NCI-H2107 treated with DMSO at 0.1 percent for 48 hours (cell line): ENCODE data around the gene PIGV.
"Not testable (repeated sequence)": the region's sequence is repeated elsewhere in the genome, so short reads cannot be mapped to it uniquely, and the experiment has no call there.

Experiments used
- DNase-seq: peaks from one replicate; lab custom pipeline; 2025; ENCODE audit not compliant: unreplicated experiment; lab: John Stamatoyannopoulos, UW

The PIGV gene

DNA sequence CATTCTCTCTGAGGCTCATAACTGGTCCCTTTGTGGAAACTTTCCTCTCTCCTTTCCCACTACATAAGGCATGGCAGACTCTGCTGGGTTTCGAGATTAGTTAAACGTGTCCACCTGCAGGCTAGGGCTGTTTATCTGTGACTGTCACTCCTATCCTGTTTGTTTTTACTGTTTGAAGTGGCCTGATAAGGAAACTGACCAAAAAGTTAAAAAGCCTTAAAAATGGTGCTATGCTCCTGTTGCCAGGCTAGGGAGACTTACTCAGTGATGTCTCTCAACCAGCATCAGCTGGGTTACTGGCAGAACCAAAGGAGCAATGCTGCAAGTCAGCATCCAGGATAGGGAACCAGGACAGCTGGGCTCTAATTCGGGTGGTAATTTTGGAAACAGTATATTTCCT is 3.9 kb downstream of the PIGV start:
- DNase-seq, result no peak

DNA sequence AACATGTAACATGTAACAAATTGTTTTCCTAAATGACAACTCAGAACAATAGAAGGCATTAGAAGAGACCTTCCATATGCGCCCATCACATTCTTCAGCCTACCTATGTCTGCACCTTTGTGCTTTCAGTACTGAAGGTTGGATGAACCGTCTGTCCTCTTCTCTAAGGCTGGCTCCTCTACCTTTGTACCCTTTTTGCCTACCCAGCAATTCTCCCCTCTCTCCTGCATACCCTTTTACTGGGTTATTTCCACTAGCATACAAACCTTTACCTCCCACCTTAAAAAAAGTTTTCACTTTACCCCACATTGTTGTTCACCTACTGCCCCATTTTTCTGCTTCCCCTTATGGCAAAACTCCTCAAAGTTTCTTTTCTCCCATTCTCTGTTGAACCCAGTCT is 5.2 kb downstream of the PIGV start:
- no peak for DNase-seq

DNA sequence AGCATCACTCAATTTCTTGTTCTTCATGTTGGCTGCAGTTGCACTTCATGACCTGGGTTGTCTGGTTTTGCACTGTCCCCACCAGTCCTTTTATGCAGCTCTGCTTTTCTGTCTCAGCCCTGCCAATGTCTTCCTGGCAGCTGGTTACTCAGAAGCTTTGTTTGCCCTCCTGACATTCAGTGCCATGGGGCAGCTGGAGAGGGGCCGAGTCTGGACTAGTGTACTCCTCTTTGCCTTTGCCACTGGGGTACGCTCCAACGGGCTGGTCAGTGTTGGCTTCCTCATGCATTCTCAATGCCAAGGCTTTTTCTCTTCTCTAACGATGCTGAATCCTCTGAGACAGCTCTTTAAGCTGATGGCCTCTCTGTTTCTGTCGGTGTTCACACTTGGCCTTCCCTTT is 6.6 kb downstream of the PIGV start:
- DNase-seq, result no peak

DNA sequence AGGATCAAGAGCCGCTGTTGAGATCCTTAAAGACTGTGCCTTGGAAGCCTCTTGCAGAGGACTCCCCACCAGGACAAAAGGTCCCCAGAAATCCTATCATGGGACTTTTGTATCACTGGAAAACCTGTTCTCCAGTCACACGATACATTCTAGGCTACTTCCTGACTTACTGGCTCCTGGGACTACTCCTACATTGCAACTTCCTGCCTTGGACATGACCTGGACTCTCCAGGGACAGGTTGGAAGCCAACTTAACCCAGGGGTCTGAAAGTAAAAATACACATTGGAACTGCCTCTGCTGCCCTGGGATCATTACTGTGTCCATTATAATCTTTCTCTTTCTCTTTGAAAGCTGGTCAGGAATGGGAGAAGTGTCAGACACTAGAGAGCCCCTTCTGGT is 9.9 kb downstream of the PIGV start:
- no peak for DNase-seq

DNA sequence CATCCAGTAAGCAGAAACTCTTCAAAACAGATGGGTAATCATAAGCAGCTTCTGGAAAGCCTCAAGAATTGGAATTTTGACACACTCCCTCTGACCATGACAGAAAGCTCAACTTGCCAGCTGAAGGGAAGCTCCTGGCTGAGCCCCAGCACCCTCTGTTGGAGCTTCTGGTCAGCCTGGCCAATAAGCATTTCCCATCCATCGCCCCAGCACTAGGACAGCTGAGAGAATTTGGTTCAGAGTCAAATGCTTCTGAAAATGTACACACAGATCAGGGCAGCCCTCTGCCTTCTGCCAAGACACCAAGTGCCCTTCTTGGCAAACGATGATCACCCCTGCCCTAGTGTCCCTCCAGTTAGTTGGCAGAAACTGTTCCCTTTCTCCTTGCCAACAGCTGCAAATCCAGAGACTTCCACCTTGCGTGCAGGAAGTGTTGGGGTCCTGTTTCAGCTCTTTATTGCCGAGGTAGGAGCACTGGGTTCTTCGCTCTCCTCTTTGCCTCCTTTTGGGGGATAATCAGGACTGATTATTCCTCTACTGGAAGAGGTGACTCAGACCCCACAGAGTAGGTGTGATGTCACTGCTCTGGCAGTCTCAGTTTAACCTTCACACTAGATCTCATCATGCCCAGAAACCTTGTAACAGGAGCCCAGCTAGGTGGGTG is 11.9 kb downstream of the PIGV start:
- DNase-seq, result peak; percentile 6

DNA sequence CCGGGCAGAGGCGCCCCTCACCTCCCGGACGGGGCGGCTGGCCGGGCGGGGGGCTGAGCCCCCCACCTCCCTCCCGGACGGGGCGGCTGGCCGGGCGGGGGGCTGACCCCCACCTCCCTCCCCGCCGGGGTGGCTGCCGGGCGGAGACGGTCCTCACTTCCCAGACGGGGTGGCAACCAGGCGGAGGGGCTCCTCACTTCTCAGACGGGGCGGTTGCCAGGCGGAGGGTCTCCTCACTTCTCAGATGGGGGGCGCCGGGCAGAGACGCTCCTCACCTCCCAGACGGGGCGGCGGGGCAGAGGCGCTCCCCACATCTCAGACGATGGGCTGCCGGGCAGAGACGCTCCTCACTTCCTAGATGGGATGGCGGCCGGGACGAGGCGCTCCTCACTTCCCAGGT is 16.2 kb downstream of the PIGV start:
- not testable (repeated sequence) for DNase-seq

DNA sequence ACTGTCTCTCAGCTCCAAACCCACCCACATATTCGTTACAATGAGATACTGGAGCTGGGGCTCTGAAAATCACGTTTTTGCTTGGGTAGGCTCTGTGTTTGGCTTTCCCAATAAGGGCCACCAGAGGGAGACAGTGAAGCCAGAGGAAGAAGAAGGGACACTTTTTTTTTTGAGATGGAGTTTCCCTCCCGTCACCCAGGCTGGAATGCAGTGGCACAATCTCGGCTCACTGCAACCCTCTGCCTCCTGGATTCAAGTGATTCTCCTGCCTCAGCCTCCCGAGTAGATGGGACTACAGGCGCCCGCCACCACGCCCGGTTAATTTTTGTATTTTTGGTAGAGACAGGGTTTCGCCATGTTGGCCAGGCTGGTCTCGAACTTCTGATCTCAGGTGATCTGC is 22.4 kb downstream of the PIGV start:
- DNase-seq, result peak; percentile 36

DNA sequence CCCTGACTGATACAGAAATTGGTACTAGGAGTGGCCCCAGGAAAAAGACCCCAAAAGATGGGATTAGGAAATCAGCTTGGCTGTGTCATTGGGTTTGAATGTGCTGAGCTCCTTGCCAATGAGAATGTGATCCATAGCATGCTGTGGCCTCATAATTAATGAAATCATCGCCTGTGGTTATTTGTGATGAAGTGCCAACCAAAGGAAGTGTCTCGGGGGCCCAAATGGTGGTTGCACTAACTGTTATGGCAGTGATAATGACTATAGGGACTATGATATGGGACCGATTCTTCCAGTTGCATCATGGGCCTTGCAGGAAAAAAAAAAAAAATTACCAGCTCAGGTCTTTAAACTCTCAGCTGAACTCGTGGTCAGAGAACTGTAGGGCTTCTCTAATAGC is 23.3 kb downstream of the PIGV start:
- no peak for DNase-seq

DNA sequence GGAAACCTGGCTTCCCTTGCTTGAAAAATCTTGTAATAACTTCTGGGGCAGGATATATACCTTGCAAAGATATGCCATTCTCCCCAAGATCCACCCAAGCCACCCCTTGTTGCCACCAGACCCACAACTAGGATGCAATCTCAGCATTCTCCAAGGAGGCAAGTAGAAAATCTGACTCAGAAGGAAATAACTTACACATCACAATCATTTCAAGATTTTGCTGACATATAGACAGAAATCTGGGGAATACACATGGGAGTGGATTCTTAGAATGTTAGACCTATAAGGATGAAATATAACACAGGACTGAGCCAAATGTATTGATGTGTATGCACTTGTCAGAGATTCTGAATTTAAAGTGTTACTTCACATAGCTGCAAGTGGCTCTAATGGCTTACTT is 24.0 kb downstream of the PIGV start:
- DNase-seq, result no peak

DNA sequence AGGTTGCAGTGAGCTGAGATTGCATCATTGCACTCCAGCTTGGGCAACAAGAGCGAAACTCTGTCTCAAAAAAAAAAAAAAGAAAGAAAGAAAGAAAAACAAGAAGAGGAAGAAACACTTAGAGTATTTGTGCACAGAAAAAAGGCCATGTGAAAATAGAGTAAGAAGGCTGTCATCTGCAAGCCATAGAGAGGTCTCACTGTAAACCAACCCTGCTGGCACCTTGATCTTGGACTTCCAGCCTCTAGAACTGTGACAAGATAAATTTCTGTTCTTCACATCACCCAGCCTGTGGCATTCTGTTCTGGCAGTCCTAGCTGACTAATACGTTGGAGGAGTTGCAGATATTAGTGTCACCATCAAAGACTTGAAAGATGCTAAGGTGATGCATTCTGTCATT is 26.6 kb downstream of the PIGV start:
- DNase-seq, result no peak

DNA sequence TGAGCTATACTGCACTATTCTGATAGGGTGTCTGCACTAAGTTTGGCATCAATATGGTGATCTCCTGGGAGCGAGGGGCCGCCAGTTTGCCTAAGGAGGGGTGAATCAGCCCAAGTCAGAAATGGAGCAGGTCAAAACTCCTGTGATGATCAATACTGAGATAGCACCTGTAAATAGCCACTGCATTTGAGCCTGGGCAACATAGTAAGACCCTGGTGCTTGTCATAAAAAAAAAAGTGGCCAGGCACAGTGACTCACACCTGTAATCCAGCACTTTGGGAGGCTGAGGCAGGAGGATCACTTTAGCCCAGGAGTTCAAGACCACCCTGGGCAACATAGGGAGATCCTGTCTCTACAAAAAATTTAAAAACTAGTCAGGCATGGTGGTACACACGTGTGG is 27.1 kb downstream of the PIGV start:
- DNase-seq, result no peak

DNA sequence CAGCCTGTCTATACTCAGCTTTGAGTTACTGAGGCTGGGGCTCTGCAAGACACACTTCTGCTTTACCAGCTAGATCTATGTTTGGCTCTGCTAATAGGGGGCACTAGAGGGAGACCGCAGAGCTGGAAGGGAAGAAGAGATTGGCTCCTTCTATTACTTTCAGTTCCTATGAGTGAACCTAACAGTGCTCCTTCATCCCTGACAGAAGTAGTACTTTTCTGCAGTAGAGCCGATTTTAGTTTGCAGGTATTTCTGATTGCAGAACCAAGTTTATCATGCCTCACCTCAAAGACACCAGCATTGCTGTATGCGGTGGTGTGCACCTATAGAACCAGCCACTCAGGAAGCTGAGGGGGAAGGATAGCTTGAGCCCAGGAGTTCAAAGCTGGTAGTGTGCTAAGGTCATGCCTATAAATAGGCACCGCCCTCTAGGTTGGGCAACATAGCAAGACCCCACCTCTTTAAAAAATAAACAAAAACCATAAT is 33.1 kb downstream of the PIGV start:
- DNase-seq, result no peak

DNA sequence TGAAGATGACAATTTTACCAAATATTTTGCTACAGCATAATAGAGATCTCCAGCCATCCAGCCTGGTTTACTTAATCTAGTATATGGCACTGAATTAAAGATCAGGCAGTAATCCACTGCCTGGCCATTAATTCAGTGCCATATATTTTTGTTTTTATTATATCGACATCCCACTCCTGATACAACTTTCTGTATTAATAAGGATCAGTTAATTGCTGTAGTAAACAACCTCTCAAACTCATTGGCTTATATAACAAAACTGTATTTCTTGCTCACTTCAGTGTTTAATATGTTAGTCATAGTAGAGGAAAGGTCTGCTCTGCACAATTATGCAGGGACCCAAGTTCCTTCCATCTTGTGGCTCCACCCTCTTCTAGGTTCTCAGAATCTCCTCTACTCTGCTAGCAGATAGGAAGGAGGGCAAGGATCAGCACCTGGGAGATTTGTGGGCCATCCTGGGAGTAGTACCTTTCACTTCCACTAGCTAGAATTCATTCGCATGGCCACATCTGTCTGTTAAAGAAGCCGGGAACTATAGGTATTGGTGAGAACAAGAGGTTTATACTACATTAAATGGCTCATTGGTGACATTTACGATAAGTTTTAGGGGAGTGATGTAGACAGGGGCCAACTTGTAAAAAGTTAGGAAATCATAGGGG is 35.1 kb downstream of the PIGV start:
- DNase-seq, result no peak

DNA sequence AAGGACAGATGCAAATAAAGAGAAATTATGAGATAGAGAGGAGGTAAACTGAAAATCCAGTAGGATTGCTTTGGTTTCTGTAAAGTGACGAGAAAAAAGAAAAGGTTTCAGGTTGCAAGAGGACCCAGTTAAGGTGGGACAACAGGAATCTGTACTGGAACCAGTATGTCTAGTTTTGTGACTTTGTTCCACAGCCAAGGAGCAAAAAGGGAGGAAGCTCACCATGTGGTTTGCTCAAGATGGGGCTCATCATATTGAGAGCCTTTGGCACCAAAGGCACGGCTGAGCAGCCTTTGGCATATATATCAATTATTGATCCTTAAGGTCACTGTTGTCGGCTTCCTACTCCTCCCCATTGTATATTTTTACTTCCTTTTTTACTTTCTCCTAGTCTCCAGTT is 37.0 kb downstream of the PIGV start:
- no peak for DNase-seq

DNA sequence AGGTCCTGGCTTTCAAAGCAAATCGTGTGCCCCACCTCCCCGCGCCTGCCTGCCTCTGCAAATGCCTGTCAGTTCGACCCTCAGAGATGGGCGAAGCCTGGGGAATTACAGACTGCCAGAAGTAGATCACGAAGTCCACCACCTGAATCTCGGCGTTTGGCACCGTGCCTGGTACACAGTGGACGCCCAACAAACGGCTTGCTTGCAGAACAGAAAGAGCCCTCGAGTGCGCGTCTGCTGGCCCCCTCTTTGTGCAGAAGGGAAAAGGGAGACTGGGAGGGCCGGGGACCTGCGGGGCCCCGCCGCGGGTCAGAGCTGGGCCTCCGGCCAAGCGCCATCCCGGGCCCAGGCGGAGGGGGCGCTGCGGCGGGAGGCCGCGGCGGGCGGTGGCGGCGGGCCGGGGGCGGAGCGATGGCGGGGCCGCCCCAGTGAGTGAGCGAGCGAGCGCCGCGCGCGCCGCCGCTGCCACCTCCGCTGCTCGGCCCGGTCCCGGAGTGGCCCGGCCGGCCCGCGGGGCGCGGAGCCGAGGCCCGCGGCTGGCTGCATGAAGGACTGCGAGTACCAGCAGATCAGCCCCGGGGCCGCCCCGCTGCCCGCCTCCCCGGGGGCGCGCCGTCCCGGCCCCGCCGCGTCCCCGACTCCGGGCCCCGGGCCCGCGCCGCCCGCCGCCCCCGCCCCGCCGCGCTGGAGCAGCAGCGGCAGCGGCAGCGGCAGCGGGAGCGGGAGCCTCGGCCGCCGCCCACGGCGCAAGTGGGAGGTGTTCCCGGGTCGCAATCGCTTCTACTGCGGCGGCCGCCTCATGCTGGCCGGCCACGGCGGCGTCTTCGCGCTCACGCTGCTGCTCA is 38.7 kb downstream of the PIGV start, which contains the start of gene ZDHHC18:
Gene ZDHHC18, plus strand, starts transcription at position 428 of the 845 bp plus-strand sequence. Its CDS starts 117 bp downstream, at position 545.
- peak; percentile 12 for DNase-seq

DNA sequence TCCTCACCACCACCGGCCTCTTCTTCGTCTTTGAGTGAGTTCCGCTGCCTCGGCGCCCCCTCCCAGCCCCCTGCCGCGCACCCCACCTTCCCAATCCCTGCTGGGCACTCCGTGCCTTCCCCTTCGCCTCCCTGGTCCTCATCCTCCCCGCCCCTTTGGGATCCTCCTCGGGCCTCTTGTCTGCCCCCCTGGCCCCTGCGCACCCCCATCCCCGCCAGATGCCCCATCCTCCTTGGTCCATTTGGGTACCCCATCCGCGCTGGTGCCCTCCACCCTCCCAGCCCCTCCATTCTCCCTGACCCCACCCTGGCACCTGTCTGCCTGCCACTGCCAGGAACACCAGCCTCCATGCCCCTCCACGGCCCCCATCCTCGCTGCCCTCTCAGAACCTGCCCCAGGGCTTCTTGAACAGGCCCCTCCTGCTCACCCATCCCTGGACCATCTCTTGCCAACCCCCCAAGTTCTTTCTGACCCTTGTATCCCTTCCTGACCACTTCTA is 39.4 kb downstream of the PIGV start:
- DNase-seq, result no peak

DNA sequence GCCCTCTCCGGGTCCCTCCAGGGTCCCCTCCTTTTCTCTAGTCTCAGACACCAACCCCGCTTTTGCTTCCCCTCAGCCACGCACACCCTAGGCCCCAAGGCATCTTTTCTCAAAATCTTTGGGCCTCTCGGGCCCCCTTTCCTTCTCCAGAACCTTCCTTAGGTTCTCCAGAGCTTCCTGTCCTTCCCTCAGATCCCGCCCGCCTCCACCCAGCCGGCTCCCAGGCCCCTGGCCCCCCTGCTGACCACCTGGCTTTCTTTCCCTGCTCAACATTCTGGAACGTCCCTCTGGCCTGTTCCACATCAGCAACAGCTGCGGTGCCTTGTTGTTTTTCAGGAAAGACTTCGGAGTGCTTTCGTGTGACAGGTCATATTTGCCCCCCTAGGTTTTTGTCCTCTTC is 39.9 kb downstream of the PIGV start:
- DNase-seq, result no peak

DNA sequence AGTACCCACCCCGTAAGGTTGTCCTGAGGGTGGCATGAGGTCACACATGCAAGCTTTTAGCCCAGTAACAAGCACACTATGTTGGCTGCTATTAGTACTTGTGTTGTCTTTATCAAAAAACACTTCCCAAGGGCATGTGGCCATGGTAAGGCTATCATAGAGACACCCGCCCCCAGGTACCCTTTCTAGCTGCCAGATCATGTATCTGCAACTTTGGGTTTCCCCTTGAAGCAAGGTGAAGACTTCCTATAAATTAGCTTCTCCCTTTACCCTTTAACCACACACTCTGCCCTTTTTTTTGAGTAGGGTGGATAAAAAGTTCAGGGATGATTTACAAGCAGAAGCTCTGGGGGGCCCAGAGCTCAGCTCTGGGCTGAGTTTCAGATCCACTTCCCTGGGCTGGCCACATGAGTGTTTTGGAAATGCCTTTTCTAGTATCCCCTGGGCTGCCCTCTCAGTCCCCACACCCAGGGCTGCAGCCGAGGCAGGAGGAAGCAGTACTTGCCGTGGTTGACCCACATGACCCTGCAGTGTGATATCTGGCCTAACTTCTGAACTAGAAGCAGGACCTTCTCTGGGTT is 40.8 kb downstream of the PIGV start:
- DNase-seq, result no peak

DNA sequence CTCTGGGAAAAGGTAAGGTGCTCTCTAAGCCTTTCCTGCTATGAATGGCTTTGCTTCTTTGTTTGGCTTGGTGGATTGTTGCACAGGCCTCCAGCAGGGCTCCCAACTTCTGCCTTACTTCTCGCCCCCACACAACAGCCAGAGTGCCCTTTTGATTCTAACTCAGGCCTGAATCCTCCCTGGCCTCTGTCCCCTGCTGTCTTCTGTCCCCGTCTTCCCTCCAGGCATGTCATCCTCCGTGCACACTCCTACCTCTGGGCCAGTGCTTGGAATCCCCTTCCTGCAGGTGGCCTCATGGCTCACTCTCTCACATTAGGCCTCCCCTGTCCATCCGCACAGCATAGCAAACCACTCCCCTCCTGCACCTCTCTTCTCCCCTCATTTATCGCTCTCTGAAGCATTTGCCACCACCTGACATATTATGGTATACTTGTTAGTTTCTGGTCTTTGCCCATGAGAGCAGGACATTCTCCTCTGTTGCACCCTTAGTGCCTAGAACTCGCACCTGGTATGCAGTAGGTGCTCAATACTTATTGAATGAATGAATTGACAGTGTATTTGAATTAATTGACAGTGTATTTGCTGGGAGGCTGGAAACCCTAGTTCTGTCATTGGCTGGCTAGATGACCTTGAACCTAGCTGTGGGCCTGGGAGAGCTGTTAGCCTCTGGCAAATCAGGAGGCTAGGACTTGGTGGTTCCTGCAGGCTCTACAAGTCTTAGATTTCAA is 41.6 kb downstream of the PIGV start:
- no peak for DNase-seq

DNA sequence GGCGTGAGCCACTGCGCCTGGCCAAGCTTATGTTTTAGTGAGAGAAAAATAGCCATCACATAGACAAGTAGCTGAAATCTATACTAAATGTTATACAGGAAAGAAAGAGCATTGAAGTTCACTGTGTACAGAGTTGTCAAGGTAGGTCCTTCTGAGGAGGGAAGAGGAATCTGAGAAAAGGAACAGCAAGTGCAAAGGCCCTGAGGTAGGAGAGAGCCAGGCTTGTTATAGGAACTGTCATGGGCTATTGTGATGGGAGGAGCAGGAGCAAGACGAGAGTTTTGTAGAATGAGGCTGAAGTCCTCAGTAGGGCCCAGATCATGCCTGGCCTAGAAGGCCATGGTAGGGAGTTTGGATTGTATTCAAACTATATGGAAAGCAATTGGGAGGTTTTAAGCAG is 43.3 kb downstream of the PIGV start:
- DNase-seq, result no peak
